Common myeloid progenitor, CD34-positive (primary cell): ENCODE results near the gene LRIG3.

ENCODE experiments used
- CTCF ChIA-PET: fragments of 350-600 bp; sonication (Branson Sonifier 250); formaldehyde crosslinking; loops from one replicate; lab custom pipeline; 2021; ENCODE audit warnings: antibody characterized with exemption; lab: Charles Lee
- POLR2A ChIA-PET: fragments of 350-600 bp; sonication (Branson Sonifier 250); formaldehyde crosslinking; loops from one replicate; lab custom pipeline; 2021; ENCODE audit warnings: antibody characterized with exemption; lab: Charles Lee
- DNase-seq, 3 donors: peaks; one replicate each; pipeline versions ENCODE4 v3.0.0 to v3.0.0-alpha.2; 2013
- H3K27ac ChIP-seq, 2 experiments: 1 replicate in 1 of 2; 2 replicates in 1 of 2; pipeline ENCODE4 v1.7.0; 2013; ENCODE audit warnings: inconsistent platforms in 2 of 2, low read length in 2 of 2, mild to moderate bottlenecking in 2 of 2, low read depth in 1 of 2, moderate library complexity in 1 of 2; ENCODE audit not compliant: severe bottlenecking in 2 of 2, insufficient read depth in 1 of 2, poor library complexity in 1 of 2
- H3K27me3 ChIP-seq, 5 experiments: replicated peaks in 2 of 5; 1 replicate in 3 of 5; 2 replicates in 2 of 5; pipeline versions ENCODE4 v1.6.1 to v1.7.0; 2013; ENCODE audit warnings: low read length in 4 of 5, mild to moderate bottlenecking in 2 of 5, moderate library complexity in 2 of 5, inconsistent platforms in 1 of 5; ENCODE audit not compliant: insufficient read depth in 5 of 5, control insufficient read depth in 4 of 5
- H3K36me3 ChIP-seq, 4 experiments: 1 replicate in 2 of 4; 2 replicates in 2 of 4; pipeline versions ENCODE4 v1.6.1 to v1.7.0; 2013; ENCODE audit warnings: low read length in 3 of 4, control low read depth in 1 of 4, mild to moderate bottlenecking in 1 of 4; ENCODE audit not compliant: control insufficient read depth in 4 of 4, insufficient read depth in 4 of 4
- H3K4me1 ChIP-seq, 4 experiments: 1 replicate in 3 of 4; 2 replicates in 1 of 4; pipeline versions ENCODE4 v1.6.1 to v1.7.1; 2013; ENCODE audit warnings: low read length in 3 of 4, mild to moderate bottlenecking in 3 of 4, control low read depth in 1 of 4, inconsistent platforms in 1 of 4, moderate library complexity in 1 of 4; ENCODE audit not compliant: control insufficient read depth in 4 of 4, insufficient read depth in 4 of 4; ENCODE audit errors: control extremely low read depth in 1 of 4
- H3K4me3 ChIP-seq, 7 experiments: 1 replicate in 4 of 7; 2 replicates in 3 of 7; pipeline versions ENCODE4 v1.5.1 to v1.7.0; 2013; ENCODE audit warnings: mild to moderate bottlenecking in 7 of 7, low read length in 6 of 7, moderate library complexity in 6 of 7, inconsistent platforms in 2 of 7, low read depth in 2 of 7, control low read depth in 1 of 7; ENCODE audit not compliant: insufficient read depth in 4 of 7, control insufficient read depth in 1 of 7; ENCODE audit errors: extremely low read depth in 1 of 7
- H3K9me3 ChIP-seq, 5 experiments: 1 replicate in 4 of 5; 2 replicates in 1 of 5; pipeline versions ENCODE4 v1.6.1 to v1.7.1; 2013; ENCODE audit warnings: low read length in 4 of 5, mild to moderate bottlenecking in 2 of 5, inconsistent platforms in 1 of 5, low read depth in 1 of 5, moderate library complexity in 1 of 5; ENCODE audit not compliant: control insufficient read depth in 4 of 5, insufficient read depth in 2 of 5; ENCODE audit errors: control extremely low read depth in 1 of 5
- WGBS: methylation state at CpG from one replicate; pipeline ENCODE4 v1.1.5; 2013; ENCODE audit not compliant: insufficient coverage; 5-methylcytosine and 5-hydroxymethylcytosine counted together

LRIG3 gene

GRCh38 chr12:58916161-58916621 lies 4.1 kb downstream of the LRIG3 start:
- Histone ChIP-seq H3K36me3 (no peaks in the 10 kb centered on the region), H3K4me3 (no peak overlapping the region), H3K4me1 (peaks cover 0 to 21% (median 14%) of the 10 kb centered on the region in 4 experiments), H3K27ac (no peak overlapping the region), H3K27me3 (peaks cover 7 to 49% (median 19%) of the 10 kb centered on the region in 5 experiments), H3K9me3 (no peaks in the 10 kb centered on the region)
- DNase-seq, result no peak
- 58% methylated on average over 2 of the region's 2 CpGs for WGBS
- POLR2A ChIA-PET, result no interaction called here
- CTCF ChIA-PET, result no interaction called here

GRCh38 chr12:58915634-58916033 lies 4.7 kb downstream of the LRIG3 start:
- no peak overlapping the region for H3K27ac ChIP-seq
- ChIA-PET POLR2A (no interaction called here), CTCF (no interaction called here)
- H3K4me3 ChIP-seq, result no peak overlapping the region
- peaks cover 0 to 16% (median 12%) of the 10 kb centered on the region in 4 experiments for H3K4me1 ChIP-seq
- H3K9me3 ChIP-seq, result no peaks in the 10 kb centered on the region
- DNase-seq, result no peak
- WGBS, result 70% methylated on average over 3 of the region's 4 CpGs
- H3K27me3 ChIP-seq, result peaks cover 7 to 43% (median 17%) of the 10 kb centered on the region in 5 experiments
- H3K36me3 ChIP-seq, result no peaks in the 10 kb centered on the region

GRCh38 chr12:58915037-58915436 lies 5.3 kb downstream of the LRIG3 start:
- no CpG with 5 or more reads among the region's 2 CpGs for WGBS
- H3K36me3 ChIP-seq, result no peaks in the 10 kb centered on the region
- H3K4me3 ChIP-seq, result no peak overlapping the region
- H3K27me3 ChIP-seq, result peaks cover 7 to 37% (median 17%) of the 10 kb centered on the region in 5 experiments
- H3K4me1 ChIP-seq, result peaks cover 0 to 10% (median 6%) of the 10 kb centered on the region in 4 experiments
- POLR2A ChIA-PET, result no interaction called here
- no peak for DNase-seq
- H3K27ac ChIP-seq, result no peak overlapping the region
- CTCF ChIA-PET, result no interaction called here
- H3K9me3 ChIP-seq, result no peaks in the 10 kb centered on the region

- Histone ChIP-seq H3K9me3 (no peaks in the 10 kb centered on the region), H3K36me3 (no peaks in the 10 kb centered on the region), H3K4me3 (no peak overlapping the region), H3K27me3 (peaks cover 7 to 32% (median 16%) of the 10 kb centered on the region in 5 experiments), H3K27ac (no peak overlapping the region), H3K4me1 (peaks cover 0 to 4% (median under 1%) of the 10 kb centered on the region in 4 experiments)
- WGBS, result no CpG with 5 or more reads among the region's 2 CpGs
- DNase-seq, result no peak
- ChIA-PET CTCF (no interaction called here), POLR2A (no interaction called here)
Measured at GRCh38 chr12:58914457-58914856, 5.8 kb downstream of the LRIG3 start.

- Histone ChIP-seq H3K27ac (no peak overlapping the region), H3K4me3 (no peak overlapping the region), H3K27me3 (no peaks in the 10 kb centered on the region), H3K36me3 (no peaks in the 10 kb centered on the region), H3K4me1 (no peaks in the 10 kb centered on the region), H3K9me3 (no peaks in the 10 kb centered on the region)
- ChIA-PET POLR2A (no interaction called here), CTCF (no interaction called here)
- 95% methylated on average over 4 of the region's 4 CpGs for WGBS
- DNase-seq, result no peak
Measured at GRCh38 chr12:58907391-58907790, 12.9 kb downstream of the LRIG3 start.

- Histone ChIP-seq H3K4me1 (no peaks in the 10 kb centered on the region), H3K4me3 (no peak overlapping the region), H3K27me3 (no peaks in the 10 kb centered on the region), H3K27ac (no peak overlapping the region), H3K36me3 (no peaks in the 10 kb centered on the region), H3K9me3 (no peaks in the 10 kb centered on the region)
- CTCF ChIA-PET, result no interaction called here
- 97% methylated on average over 3 of the region's 3 CpGs for WGBS
- DNase-seq, result no peak
- POLR2A ChIA-PET, result no interaction called here
Measured at GRCh38 chr12:58906917-58907316, 13.4 kb downstream of the LRIG3 start.

- no peak overlapping the region for H3K27ac ChIP-seq
- ChIA-PET CTCF (no interaction called here), POLR2A (no interaction called here)
- H3K4me1 ChIP-seq, result no peaks in the 10 kb centered on the region
- H3K4me3 ChIP-seq, result no peak overlapping the region
- H3K9me3 ChIP-seq, result no peaks in the 10 kb centered on the region
- no peaks in the 10 kb centered on the region for H3K36me3 ChIP-seq
- 97% methylated on average over 5 of the region's 9 CpGs for WGBS
- no peak for DNase-seq
- H3K27me3 ChIP-seq, result no peaks in the 10 kb centered on the region
Measured at GRCh38 chr12:58905422-58905821, 14.9 kb downstream of the LRIG3 start.
